Mesothelial cell of epicardium (in vitro differentiated cells): Measurements from ENCODE around the gene HORMAD1. TPM values are rescaled to one million over a fixed set of nuclear protein-coding genes. Genes with fewer than 3 reads are reported as not detected.

Experiments used
- DNase-seq, 2 experiments: peaks; one replicate each; pipeline ENCODE4 v3.0.0; 2021; ENCODE audit warnings: low spot score in 2 of 2; ENCODE audit not compliant: unreplicated experiment in 2 of 2
- H3K27ac Mint-ChIP-seq: 2 replicates; pipeline ENCODE4 v1.8.0; 2021; ENCODE audit warnings: mixed read lengths
- H3K27me3 Mint-ChIP-seq: 2 replicates; pipeline ENCODE4 v1.8.0; 2021; ENCODE audit warnings: low read depth, mixed read lengths
- H3K36me3 Mint-ChIP-seq: 2 replicates; pipeline ENCODE4 v1.8.0; 2021; ENCODE audit warnings: mixed read lengths
- H3K4me1 Mint-ChIP-seq: 2 replicates; pipeline ENCODE4 v1.8.0; 2021; ENCODE audit warnings: mixed read lengths
- H3K4me3 Mint-ChIP-seq: 2 replicates; pipeline ENCODE4 v1.8.0; 2021; ENCODE audit warnings: mild to moderate bottlenecking, moderate library complexity, mixed read lengths
- H3K9me3 Mint-ChIP-seq: 2 replicates; pipeline ENCODE4 v1.8.0; 2021; ENCODE audit warnings: mixed read lengths
- CTCF ChIP-seq: fragments of 200-600 bp; sonication (generic); IDR thresholded peaks from one replicate; pipeline ENCODE4 v1.5.0; 2021; ENCODE audit warnings: antibody characterized with exemption; ENCODE audit not compliant: unreplicated experiment
- total RNA-seq: library from RNA; stranded (reverse); gene quantifications from 3 replicates; pipeline ENCODE4 v1.2.1, GENCODE V29; 2021

HORMAD1 gene
- total RNA-seq, 1 donor from 2014 or later = not detected

DNA sequence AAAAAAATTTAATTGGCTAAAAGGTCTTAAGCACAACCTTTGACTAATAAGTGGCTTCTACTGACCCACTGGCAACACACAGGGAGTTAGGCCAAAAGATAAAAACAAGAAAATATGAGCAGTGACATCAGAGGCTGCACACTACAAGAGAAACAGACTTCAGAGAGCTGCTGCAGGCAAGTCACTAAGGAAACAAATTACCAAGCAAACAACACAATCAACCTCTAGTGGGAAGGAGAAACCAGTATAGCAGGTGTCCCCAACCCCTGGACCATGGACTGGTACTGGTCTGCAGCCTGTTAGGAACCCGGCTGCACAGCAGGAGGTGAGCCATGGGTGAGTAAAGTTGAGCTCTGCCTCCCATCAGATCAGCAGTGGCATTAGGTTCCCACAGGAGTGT is 70.5 kb downstream of the HORMAD1 start:
- Mint-ChIP-seq H3K4me1 (no peaks in the 10 kb centered on the region), H3K27me3 (no peaks in the 10 kb centered on the region), H3K27ac (no peak overlapping the region), H3K9me3 (no peaks in the 10 kb centered on the region), H3K36me3 (peaks cover 20% of the 10 kb centered on the region), H3K4me3 (no peak overlapping the region)
- DNase-seq = no peak
- TF ChIP-seq CTCF = no peak

GRCh38 chr1:150649441-150650075 is 71.1 kb downstream of the HORMAD1 start:
- Mint-ChIP-seq H3K36me3 (peaks cover 19% of the 10 kb centered on the region), H3K9me3 (no peaks in the 10 kb centered on the region), H3K27ac (no peak overlapping the region), H3K4me1 (no peaks in the 10 kb centered on the region), H3K27me3 (no peaks in the 10 kb centered on the region), H3K4me3 (no peak overlapping the region)
- DNase-seq = no peak
- no peak for TF ChIP-seq CTCF

Other genes starting within 250 kb of the HORMAD1 start
- 31.7 to 33.3 TPM (median 32.6 TPM) in 3 replicates for gene TARS2, start 233.5 kb downstream of the HORMAD1 start, total RNA-seq
- 4.9 to 5.0 TPM (median 4.9 TPM) in 3 replicates for gene ECM1, start 212.8 kb downstream of the HORMAD1 start, total RNA-seq
- 1.2 to 1.9 TPM (median 1.7 TPM) in 3 replicates for gene FALEC, start 205.1 kb downstream of the HORMAD1 start, total RNA-seq
- 16.1 to 18.0 TPM (median 16.6 TPM) in 3 replicates for gene ADAMTSL4, start 171.5 kb downstream of the HORMAD1 start, total RNA-seq
- 257 to 268 TPM (median 262 TPM) in 3 replicates for gene MCL1, start 141.3 kb downstream of the HORMAD1 start, total RNA-seq
- 115 to 117 TPM (median 117 TPM) in 3 replicates for gene ENSA, start 91.3 kb downstream of the HORMAD1 start, total RNA-seq
- gene GOLPH3L, start 23.7 kb downstream of the HORMAD1 start, total RNA-seq = 26.2 to 27.6 TPM (median 26.6 TPM) in 3 replicates
- gene CTSS, start 44.9 kb upstream of the HORMAD1 start, total RNA-seq = 2.1 to 3.1 TPM (median 2.6 TPM) in 3 replicates
- 24.3 to 28.3 TPM (median 27.5 TPM) in 3 replicates for gene CTSK, start 87.4 kb upstream of the HORMAD1 start, total RNA-seq
- 56.1 to 58.4 TPM (median 57.3 TPM) in 3 replicates for gene ARNT, start 155.7 kb upstream of the HORMAD1 start, total RNA-seq
- gene CTXND2, start 166.2 kb upstream of the HORMAD1 start, total RNA-seq = not detected in 3 replicates
- gene SETDB1, start 205.5 kb upstream of the HORMAD1 start, total RNA-seq = 101 to 103 TPM (median 101 TPM) in 3 replicates